GM21360 (cell line): Measurements from ENCODE around the gene PDZD2.
"Not testable (repeated sequence)": the region's sequence is repeated elsewhere in the genome, so short reads cannot be mapped to it uniquely, and the experiment has no call there.

Experiments
- ATAC-seq: cut with Tn5 transposase; IDR thresholded peaks from one replicate; pipeline ENCODE4 v1.9.1; 2021; ENCODE audit warnings: mild to moderate bottlenecking, moderate library complexity; ENCODE audit not compliant: unreplicated experiment

PDZD2 gene

DNA sequence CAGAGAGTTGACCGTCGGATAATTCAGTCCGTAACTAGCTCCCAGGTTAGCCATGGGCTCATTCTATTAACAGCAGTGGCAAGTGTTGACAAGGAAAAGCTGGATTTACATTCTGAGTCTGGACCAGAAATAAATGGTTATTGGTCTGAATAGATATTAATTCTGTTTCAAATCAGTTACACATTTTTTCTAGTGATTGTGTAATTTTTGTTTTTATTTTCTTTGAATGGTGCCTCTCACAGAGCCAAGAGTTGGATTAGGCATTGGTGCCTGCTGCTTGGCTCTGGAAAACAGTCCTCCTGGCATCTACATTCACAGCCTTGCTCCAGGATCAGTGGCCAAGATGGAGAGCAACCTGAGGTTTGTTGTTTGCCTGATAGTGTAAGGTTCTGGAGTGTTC, 420.1 kb downstream of the PDZD2 start:
- no peak for ATAC-seq

DNA sequence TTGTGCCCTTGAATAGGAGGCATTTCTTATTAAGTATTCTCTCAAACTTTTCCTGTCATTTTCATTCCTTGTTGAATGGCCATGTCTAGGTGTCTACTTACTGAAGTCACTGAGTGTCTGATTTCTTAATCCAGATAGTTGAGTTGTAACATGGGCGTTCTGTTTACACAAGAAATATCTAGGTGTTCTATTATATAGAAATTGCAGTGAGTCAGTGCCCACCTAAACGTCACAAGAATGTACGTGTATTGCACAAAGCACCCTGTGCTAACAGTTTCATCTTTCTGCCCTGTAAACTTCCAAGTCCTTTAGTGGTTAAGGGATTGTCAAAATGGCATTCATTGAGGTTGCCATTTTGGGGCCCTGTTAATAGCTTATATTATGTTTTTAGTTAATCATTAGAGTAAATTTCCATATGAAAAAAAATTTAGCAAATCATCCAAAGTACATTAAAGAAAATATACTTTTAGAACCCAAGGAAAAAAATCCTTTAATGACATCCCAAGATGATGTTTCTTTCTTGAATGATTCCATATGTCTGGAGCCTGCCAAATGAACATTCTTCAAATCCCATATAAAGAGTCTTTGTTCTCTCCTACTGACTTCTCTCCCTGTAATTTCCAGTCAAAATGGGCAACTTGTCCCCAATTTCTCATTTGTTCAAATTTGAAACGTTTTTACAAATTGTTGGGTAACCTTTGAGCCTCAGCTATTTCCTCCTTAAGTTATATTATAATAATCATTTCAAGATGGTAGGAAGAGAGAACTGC, 421.0 kb downstream of the PDZD2 start:
- no peak for ATAC-seq

DNA sequence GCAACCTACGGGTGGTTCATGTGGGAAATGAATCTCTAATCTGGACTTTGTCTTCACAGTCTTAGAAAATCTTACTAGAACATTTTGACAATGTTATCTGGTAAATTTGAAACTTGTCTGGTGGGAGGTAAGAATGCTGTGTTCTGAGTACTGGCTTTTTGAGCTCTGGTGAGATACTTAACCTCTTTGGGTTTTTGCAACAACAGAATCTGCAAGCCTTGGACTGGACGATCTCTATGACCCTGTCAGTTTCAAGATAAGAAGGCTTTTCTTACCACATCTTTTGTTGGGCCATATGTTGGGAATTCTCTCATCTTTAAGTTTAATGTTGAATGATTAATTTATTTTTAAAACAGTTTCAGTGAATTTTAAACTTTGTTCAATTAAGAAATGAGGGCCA, 422.3 kb downstream of the PDZD2 start:
- no peak for ATAC-seq

DNA sequence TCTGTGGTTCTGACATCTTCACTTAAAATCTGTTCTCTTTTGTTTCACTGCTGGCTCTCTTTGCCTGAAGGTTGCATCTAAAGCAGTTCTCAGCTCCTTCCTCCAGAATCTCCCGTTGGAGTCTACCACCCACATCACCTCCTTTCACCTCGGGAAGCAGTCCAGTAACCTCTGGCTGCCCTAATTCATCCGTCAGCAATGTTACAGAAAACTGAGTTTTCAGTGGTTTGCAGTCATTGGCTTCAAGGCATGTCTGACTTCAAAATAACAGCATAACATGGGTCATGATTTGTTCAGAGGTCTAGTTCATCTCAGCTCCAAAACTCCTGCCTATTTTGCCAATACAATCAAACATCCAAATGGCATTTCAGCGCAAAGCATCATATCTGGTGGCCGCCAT, 427.5 kb downstream of the PDZD2 start:
- ATAC-seq: no peak

DNA sequence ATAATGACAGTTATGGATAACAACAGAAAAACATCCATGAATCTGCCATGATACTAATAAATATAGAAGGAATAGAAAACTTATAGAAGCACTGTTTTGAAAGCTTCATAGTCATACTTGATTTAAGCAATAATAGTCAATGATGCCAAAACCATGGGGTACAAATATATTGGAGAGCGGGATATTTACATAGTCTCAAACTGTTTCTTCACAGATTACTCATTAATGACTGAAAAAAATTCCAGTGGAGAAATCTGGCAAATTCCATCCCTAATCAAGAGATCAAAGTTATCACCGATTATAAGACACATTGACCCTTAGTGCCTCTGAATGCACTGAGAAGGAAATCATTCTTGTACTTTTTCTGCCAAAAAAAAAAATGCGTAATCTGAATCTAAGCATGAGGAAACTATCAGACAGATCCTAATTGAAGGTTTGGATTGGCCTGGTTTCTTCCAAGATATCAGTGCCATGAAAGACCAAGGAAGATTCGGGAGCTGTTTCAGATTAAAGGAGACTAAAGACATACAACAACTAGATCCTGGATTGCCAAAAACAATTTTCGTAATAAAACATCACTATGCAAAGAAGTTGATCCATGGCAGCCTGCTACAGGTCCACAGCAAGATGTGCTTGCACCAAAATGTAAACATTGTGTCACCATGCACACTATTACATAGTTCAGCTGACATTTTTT, 429.0 kb downstream of the PDZD2 start:
- no peak for ATAC-seq

DNA sequence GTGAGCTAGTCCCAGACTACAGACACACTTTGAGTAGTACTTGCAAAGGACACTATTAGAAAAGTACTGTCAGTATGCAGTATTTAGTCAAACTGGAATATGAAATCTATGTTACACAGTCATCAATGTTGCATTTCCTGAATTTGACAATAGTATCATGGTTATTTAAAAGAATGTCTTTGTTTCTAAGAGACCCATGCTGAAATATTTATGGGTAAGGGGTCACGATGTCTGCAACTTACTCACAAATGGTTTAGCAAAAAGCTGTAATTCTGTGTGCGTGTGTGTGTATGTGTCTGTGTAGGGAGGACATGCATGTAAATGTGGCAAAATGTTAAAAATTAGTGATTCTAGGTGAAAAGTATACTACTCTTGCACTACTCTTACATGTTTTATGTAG, 429.6 kb downstream of the PDZD2 start:
- no peak for ATAC-seq

DNA sequence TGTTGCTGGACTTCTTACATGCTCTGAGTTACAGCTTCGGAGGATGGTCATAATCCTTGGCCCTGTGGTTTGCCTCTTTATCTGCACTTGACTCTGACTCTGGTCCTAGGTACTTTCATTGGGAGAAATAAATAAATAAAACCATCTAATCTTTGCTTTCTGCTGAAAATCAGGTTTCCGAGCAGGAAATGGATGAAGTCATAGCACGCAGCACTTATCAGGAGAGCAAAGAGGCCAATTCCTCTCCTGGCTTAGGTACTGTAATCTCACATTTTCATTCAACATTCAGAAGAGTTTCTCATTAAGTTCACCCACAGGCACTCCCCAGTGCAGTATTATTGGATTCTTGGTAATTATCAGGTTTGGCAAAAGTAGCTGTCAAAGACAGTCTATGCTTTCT, 430.5 kb downstream of the PDZD2 start:
- ATAC-seq: no peak

DNA sequence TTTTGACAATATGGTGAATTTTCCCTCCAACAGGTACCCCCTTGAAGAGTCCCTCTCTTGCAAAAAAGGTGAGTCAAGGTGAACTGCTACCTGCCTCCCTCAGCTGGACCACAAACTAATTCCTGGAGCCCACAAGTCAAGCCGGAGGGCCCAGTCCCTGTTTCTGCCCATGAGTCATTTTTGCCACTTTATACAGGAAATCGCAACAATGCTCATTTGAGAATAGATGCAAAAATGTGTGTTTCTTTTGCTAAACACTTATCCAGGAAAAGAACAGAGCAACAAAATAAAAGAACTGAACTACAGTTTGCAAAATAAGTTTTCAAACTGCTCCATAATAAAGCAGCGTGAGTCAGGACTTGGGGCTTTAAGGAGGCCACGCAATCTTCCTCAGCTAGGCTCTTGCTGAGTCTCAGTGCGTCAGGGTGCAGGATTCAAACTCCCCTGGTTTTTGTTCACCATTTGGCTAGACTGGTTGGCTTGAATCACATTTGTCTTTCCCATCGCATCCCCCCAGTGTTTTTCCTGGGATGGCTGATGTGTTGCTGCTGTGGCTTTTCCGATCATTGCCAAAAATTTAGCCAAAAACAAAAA, 432.5 kb downstream of the PDZD2 start:
- ATAC-seq: no peak

DNA sequence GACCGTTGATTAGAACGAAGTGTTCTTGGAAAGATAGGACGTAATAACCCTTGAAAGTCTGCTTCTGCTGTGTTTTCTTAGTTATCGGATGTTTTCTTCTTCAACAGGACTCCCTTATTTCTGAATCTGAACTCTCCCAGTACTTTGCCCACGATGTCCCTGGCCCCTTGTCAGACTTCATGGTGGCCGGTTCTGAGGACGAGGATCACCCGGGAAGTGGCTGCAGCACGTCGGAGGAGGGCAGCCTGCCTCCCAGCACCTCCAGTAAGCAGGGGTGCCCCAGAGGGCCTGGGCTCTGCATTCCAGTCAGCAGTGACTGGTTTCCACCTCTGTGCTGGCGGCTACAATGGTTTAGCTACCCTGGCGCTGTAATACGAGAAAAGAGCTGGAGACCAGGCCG, 433.1 kb downstream of the PDZD2 start:
- ATAC-seq: no peak

DNA sequence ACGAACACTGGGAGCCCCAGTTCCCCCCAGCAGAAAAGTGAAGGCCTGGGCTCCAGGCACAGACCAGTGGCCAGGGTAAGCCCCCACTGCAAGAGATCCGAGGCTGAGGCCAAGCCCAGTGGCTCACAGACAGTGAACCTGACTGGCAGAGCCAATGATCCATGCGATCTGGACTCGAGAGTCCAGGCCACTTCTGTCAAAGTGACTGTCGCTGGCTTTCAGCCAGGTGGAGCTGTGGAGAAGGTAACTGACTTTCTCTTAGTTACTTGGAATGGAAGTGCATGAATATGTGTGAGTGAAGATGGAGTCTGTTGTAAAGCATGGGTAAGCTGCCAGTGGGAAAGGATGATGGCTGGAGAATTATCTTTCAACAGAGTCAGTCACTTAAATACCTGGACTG, 435.5 kb downstream of the PDZD2 start:
- no peak for ATAC-seq

DNA sequence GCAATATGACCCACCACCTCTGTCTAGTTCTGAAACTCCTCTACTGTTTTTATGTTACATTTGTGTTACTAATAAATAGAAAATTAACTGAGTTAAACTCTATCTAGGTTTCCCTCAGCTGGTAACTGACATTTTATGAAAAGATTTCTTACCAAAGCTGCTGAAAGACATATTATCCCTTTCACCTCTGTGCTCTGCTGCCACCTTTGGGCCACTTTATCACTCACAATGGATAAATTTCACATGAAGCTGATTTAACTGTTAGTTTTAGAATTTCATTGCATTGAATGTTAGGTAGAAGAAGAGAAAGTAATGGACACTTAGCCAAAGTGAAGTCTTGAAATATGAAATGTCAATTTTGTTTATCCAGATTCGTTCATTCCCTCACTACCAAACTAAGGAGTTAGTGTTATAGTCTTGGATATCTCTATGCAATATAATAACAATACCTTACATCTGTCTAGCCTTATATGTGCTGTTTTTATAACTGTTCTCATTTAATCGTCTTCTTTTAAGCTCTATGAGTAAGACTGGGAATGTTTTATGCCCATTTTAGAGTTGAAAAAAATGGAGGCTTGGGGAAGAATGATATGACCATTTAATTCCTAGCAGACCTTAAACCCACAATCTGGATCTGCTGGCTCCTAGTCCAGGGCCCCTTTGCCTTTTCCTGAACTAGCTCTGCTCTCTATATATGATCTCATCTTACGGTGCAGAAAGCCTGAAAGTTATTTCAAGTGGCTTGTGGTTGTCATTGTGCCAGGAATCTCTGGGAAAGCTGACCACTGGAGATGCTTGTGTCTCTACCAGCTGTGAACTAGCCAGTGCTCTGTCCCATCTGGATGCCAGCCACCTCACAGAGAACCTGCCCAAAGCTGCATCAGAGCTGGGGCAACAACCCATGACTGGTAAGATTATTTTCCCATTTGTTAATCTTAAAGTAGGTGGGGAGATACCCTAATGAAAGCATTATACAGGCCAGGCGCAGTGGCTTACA, 438.1 kb downstream of the PDZD2 start:
- ATAC-seq: no peak

DNA sequence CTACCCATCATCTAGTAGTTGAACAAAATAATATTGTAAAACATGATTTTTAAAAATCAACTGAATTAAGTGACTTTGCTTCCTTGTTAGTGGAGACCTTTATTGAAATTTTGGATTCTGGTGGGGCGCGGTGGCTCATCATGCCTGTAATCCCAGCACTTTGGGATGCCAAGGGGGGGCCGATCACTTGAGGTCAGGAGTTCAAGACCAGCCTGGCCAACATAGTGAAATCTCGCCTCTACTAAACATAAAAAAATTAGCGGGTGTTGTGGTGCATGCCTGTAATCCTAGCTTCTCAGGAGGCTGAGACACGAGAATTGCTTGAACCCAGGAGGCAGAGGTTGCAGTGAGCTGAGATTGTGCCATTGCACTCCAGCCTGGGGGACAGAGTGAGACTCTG, 439.9 kb downstream of the PDZD2 start:
- not testable (repeated sequence) for ATAC-seq

DNA sequence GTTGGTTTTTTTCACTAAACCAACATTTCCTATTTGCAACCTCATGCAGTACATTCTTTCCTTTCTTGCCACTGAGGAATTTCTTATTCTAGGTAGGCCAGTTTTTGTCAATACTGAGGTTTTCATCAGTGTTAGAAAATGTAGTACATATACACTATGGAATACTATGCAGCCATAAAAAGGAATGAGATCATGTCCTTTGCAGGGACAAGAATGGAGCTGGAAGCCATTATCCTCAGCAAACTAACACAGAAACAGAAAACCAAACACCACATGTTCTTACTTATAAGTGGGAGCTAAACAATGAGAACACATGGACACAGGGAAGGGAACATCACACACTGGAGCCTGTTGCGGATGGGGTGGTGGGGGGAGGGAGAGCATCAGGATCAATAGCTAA, 441.6 kb downstream of the PDZD2 start:
- ATAC-seq: not testable (repeated sequence)

DNA sequence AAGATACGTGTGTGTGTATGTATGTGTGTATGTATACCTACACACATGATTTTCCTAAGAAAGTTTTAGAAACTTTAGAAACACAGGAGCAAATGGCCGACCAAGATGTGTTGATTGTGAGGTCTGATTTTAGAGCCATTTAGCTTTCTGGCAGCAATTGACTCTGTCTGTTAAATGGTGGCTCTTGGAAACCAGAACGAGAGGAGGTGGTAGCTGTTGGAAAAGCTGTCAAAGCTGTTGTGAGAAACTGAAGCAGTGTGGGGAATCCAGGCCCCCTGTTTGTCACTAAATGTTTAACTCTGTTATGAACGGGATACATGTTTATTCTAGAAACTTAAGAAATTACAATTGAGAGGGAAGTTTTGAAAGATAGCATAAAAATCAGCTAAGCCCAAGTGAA, 443.8 kb downstream of the PDZD2 start:
- ATAC-seq: no peak

DNA sequence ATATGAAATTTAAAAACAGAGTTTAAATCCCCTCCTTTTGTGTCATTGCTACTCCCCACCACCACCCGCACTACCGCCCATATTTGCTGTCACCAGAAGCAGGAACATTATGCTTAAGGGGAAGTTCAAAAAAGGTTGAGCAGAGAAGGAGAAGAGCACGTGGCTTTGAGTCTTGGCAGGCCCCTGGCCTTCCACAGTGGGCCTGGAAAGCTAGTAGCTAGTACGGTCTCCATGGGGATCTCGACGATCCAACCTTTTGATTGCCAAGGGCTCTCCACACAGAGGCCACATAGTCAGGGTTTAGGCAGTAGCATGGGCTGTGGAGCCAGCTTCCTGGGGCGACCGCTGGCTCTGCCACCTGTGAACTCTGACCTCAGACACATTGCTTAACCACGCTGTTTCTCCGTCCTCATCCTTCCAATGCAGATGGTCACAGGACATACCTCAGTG, 445.1 kb downstream of the PDZD2 start:
- no peak for ATAC-seq

DNA sequence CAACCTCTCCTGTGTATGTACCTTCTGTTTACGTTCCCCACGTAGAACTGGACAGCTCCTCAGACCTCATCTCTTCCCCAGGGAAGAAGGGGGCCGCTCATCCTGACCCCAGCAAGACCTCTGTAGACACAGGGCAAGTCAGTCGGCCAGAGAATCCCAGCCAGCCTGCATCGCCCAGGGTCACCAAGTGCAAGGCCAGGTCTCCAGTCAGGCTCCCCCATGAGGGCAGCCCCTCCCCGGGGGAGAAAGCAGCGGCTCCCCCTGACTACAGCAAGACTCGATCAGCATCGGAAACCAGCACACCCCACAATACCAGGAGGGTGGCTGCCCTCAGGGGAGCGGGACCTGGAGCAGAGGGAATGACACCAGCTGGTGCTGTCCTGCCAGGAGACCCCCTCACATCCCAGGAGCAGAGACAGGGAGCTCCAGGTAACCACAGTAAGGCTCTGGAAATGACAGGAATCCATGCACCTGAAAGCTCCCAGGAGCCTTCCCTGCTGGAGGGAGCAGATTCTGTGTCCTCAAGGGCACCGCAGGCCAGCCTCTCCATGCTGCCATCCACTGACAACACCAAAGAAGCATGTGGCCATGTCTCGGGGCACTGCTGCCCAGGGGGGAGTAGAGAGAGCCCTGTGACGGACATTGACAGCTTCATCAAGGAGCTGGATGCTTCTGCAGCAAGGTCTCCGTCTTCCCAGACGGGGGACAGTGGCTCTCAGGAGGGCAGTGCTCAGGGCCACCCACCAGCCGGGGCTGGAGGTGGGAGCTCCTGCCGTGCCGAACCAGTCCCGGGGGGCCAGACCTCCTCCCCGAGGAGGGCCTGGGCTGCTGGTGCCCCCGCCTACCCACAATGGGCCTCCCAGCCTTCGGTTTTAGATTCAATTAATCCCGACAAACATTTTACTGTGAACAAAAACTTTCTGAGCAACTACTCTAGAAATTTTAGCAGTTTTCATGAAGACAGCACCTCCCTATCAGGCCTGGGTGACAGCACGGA, 448.5 kb downstream of the PDZD2 start:
- ATAC-seq: no peak

DNA sequence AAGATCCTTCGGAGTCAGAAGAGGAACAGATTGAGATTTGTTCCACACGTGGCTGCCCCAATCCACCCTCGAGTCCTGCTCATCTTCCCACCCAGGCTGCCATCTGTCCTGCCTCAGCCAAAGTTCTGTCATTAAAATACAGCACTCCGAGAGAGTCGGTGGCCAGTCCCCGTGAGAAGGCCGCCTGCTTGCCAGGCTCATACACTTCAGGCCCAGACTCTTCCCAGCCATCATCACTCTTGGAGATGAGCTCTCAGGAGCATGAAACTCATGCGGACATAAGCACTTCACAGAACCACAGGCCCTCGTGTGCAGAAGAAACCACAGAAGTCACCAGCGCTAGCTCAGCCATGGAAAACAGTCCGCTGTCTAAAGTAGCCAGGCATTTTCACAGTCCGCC, 449.3 kb downstream of the PDZD2 start:
- no peak for ATAC-seq

DNA sequence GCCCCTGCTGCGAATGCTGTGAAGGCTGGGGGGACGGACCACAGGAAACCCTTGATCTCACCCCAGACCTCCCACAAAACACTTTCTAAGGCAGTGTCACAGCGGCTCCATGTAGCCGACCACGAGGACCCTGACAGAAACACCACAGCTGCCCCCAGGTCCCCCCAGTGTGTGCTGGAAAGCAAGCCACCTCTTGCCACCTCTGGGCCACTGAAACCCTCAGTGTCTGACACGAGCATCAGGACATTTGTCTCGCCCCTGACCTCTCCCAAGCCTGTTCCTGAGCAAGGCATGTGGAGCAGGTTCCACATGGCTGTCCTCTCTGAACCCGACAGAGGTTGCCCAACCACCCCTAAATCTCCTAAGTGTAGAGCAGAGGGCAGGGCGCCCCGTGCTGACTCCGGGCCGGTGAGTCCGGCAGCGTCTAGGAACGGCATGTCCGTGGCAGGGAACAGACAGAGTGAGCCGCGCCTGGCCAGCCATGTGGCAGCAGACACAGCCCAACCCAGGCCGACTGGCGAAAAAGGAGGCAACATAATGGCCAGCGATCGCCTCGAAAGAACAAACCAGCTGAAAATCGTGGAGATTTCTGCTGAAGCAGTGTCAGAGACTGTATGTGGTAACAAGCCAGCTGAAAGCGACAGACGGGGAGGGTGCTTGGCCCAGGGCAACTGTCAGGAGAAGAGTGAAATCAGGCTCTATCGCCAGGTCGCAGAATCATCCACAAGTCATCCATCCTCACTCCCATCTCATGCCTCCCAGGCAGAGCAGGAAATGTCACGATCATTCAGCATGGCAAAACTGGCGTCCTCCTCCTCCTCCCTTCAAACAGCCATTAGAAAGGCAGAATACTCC, 450.4 kb downstream of the PDZD2 start:
- ATAC-seq: no peak
